Measurements from ENCODE around the gene OGFOD3.

GRCh38 chr17:82412535-82413520 is 5.6 kb downstream of the OGFOD3 start:
- no peak for TF ChIP-seq CTCF (IDR thresholded peaks at IDR 0.05)
- no peak for TF ChIP-seq POLR2AphosphoS5 (IDR thresholded peaks at IDR 0.05; ENCODE audit: insufficient read depth in 1 of 2, low read depth in 1 of 2)

Measured in vagina (tissue), 2 donors.